Breast epithelium (tissue), 3 donors: Measurements from ENCODE around the gene HSPA12A.

Experiments
- CTCF ChIP-seq, 3 donors: fragments of 450-650 bp; IDR thresholded peaks; one replicate each; pipeline ENCODE4 v1.5.1; 2016 to 2017; ENCODE audit warnings: antibody characterized with exemption in 3 of 3, mild to moderate bottlenecking in 3 of 3, moderate library complexity in 3 of 3
- POLR2A ChIP-seq: fragments of 450-650 bp; IDR thresholded peaks from one replicate; pipeline ENCODE4 v1.6.1; 2016; ENCODE audit warnings: antibody characterized with exemption, mild to moderate bottlenecking, moderate library complexity

GRCh38 chr10:116664631-116665030, 77.7 kb downstream of the HSPA12A start:
- TF ChIP-seq CTCF (IDR thresholded peaks at IDR 0.05), result no peak
- TF ChIP-seq POLR2A, result no peak
